Mesenchymal stem cell (in vitro differentiated cells and primary cell): ENCODE measurements around the gene RAP1GDS1.

Source experiments
- DNase-seq: peaks from one replicate; pipeline ENCODE4 v3.0.0-alpha.2; 2013
- H2AFZ ChIP-seq: one replicate; pipeline ENCODE4 v1.6.1; 2013; ENCODE audit warnings: low read depth, mild to moderate bottlenecking, control low read depth, inconsistent platforms, low read length, moderate library complexity
- H2AK5ac ChIP-seq: 2 replicates; pipeline ENCODE4 v1.6.1; 2013; ENCODE audit warnings: low read length, moderate library complexity, mild to moderate bottlenecking, inconsistent platforms; ENCODE audit not compliant: severe bottlenecking
- H2BK120ac ChIP-seq: one replicate; pipeline ENCODE4 v1.6.1; 2013; ENCODE audit warnings: low read depth, mild to moderate bottlenecking, inconsistent platforms, low read length, moderate library complexity
- H2BK12ac ChIP-seq, 2 experiments: one replicate each; pipeline ENCODE4 v1.6.1; 2013; ENCODE audit warnings: inconsistent platforms in 2 of 2, low read length in 2 of 2, mild to moderate bottlenecking in 2 of 2, moderate library complexity in 2 of 2, control low read depth in 1 of 2
- H2BK15ac ChIP-seq: one replicate; pipeline ENCODE4 v1.6.1; 2013; ENCODE audit warnings: mild to moderate bottlenecking, low read depth, inconsistent platforms; ENCODE audit not compliant: poor library complexity, severe bottlenecking
- H2BK5ac ChIP-seq: 2 replicates; pipeline ENCODE4 v1.6.1; 2013; ENCODE audit warnings: low read depth, mild to moderate bottlenecking, low read length, control low read depth, inconsistent platforms; ENCODE audit not compliant: poor library complexity, severe bottlenecking
- H3K14ac ChIP-seq, 2 experiments: one replicate each; pipeline ENCODE4 v1.6.1; 2013; ENCODE audit warnings: inconsistent platforms in 2 of 2, low read length in 2 of 2, control low read depth in 1 of 2, mild to moderate bottlenecking in 1 of 2, moderate library complexity in 1 of 2
- H3K18ac ChIP-seq, 2 experiments: one replicate each; pipeline ENCODE4 v1.6.1; 2013; ENCODE audit warnings: inconsistent platforms in 2 of 2, low read length in 2 of 2, control low read depth in 1 of 2, low read depth in 1 of 2, mild to moderate bottlenecking in 1 of 2
- H3K23ac ChIP-seq, 2 experiments: one replicate each; pipeline ENCODE4 v1.6.1; 2013; ENCODE audit warnings: inconsistent platforms in 2 of 2, low read length in 2 of 2, mild to moderate bottlenecking in 2 of 2, moderate library complexity in 2 of 2, control low read depth in 1 of 2
- H3K27ac ChIP-seq: 2 replicates; pipeline ENCODE4 v1.5.1; 2013; ENCODE audit warnings: mild to moderate bottlenecking, moderate library complexity, low read length, control low read depth, inconsistent platforms; ENCODE audit not compliant: poor library complexity, severe bottlenecking
- H3K27me3 ChIP-seq, 2 experiments: 2 replicates each; pipeline versions ENCODE4 v1.6.1 to v1.7.0; 2013; ENCODE audit warnings: low read length in 2 of 2, mild to moderate bottlenecking in 2 of 2, moderate library complexity in 2 of 2, control low read depth in 1 of 2, inconsistent platforms in 1 of 2; ENCODE audit not compliant: control insufficient read depth in 1 of 2, insufficient read depth in 1 of 2
- H3K36me3 ChIP-seq, 2 experiments: 2 replicates each; pipeline versions ENCODE4 v1.6.1 to v1.7.0; 2013; ENCODE audit warnings: low read length in 2 of 2, control low read depth in 1 of 2, inconsistent platforms in 1 of 2, low read depth in 1 of 2, mild to moderate bottlenecking in 1 of 2; ENCODE audit not compliant: insufficient read depth in 2 of 2, control insufficient read depth in 1 of 2
- H3K4ac ChIP-seq, 2 experiments: one replicate each; pipeline ENCODE4 v1.6.1; 2013; ENCODE audit warnings: inconsistent platforms in 2 of 2, low read length in 2 of 2, mild to moderate bottlenecking in 2 of 2, moderate library complexity in 2 of 2, control low read depth in 1 of 2, low read depth in 1 of 2
- H3K4me1 ChIP-seq: 2 replicates; pipeline ENCODE4 v1.6.1; 2013; ENCODE audit warnings: low read depth, low read length, control low read depth; ENCODE audit not compliant: control insufficient read depth, insufficient read depth
- H3K4me2 ChIP-seq: 2 replicates; pipeline ENCODE4 v1.6.1; 2013; ENCODE audit warnings: low read length, mild to moderate bottlenecking, inconsistent platforms; ENCODE audit not compliant: poor library complexity, severe bottlenecking
- H3K4me3 ChIP-seq, 2 experiments: 2 replicates each; pipeline versions ENCODE4 v1.5.1 to v1.7.0; 2013; ENCODE audit warnings: low read length in 2 of 2, mild to moderate bottlenecking in 2 of 2, control low read depth in 1 of 2, low read depth in 1 of 2; ENCODE audit not compliant: insufficient read depth in 1 of 2
- H3K79me1 ChIP-seq: replicated peaks from 2 replicates; pipeline ENCODE4 v1.6.1; 2013; ENCODE audit warnings: mild to moderate bottlenecking, control low read depth, low read length, inconsistent platforms; ENCODE audit not compliant: poor library complexity, severe bottlenecking
- H3K9ac ChIP-seq: 2 replicates; pipeline ENCODE4 v1.7.0; 2013; ENCODE audit warnings: mild to moderate bottlenecking, low read length, moderate library complexity
- H3K9me3 ChIP-seq: 2 replicates; pipeline ENCODE4 v1.7.0; 2013; ENCODE audit warnings: mild to moderate bottlenecking, low read length; ENCODE audit not compliant: control insufficient read depth
- H4K8ac ChIP-seq: one replicate; pipeline ENCODE4 v1.6.1; 2013; ENCODE audit warnings: inconsistent platforms, mild to moderate bottlenecking, low read length, moderate library complexity
- H4K91ac ChIP-seq: one replicate; pipeline ENCODE4 v1.6.1; 2013; ENCODE audit warnings: mild to moderate bottlenecking, low read length, inconsistent platforms
- WGBS: methylation state at CpG from one replicate; pipeline ENCODE4 v1.1.7; 2013; ENCODE audit warnings: mixed read lengths; 5-methylcytosine and 5-hydroxymethylcytosine counted together

Gene RAP1GDS1

DNA sequence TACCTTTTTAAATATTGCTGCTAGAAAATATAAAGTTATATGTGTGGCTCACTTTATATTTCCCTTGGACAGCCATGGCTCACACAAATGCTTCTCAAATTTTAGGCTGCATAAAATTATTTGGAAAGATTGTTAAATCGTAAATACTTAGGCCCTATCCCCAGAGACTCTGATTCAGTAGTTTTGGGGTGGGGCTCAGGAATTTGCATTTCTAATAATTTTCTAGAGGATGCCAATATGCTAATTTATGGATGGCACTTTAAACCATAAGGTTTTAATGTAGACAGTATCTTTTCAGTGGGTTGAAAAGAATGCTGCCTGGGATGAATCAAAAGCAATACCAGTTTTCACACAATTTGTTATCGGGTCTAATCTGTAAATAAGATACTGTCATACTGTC lies 49.7 kb downstream of the RAP1GDS1 start:
- Histone ChIP-seq H3K27ac (no peak overlapping the region), H2AK5ac (no peak overlapping the region), H2BK12ac (no peak overlapping the region), H2BK15ac (no peak overlapping the region), H3K27me3 (no peaks in the 10 kb centered on the region), H3K4me2 (no peak overlapping the region), H3K14ac (no peak overlapping the region), H4K8ac (no peak overlapping the region), H3K4me3 (no peak overlapping the region), H3K18ac (no peak overlapping the region), H2BK120ac (no peak overlapping the region), H3K23ac (no peak overlapping the region), H3K9me3 (no peaks in the 10 kb centered on the region), H3K36me3 (no peaks in the 10 kb centered on the region), H3K4ac (no peak overlapping the region), H2BK5ac (no peak overlapping the region), H3K79me1 (peaks cover 1% of the 10 kb centered on the region), H3K4me1 (peaks cover 1% of the 10 kb centered on the region), H4K91ac (no peak overlapping the region), H2AFZ (no peak overlapping the region), H3K9ac (no peak overlapping the region)
- WGBS, result 100% methylated on average over 2 of the region's 2 CpGs
- no peak for DNase-seq

DNA sequence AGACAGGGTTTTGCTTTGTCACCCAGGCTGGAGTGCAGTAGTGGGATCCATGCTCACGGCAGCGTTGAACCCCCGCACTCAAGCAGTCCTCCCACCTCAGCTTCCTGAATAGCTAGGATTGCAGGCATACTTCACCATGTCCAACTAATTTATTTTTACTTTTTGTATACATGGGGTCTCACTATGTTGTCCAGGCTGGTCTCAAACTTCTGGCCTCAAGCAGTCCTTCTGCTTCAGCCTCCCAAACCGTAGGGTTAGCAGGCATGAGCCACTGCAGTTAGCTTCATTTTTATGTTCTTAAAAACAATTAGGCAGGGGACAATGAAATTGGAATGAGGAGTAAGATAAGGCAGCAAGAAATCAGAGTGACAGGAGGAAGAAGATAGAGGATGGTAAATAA lies 50.5 kb downstream of the RAP1GDS1 start:
- Histone ChIP-seq H3K36me3 (no peaks in the 10 kb centered on the region), H3K4ac (no peak overlapping the region), H4K8ac (no peak overlapping the region), H3K9me3 (no peaks in the 10 kb centered on the region), H2BK12ac (no peak overlapping the region), H4K91ac (no peak overlapping the region), H3K9ac (no peak overlapping the region), H3K4me3 (no peak overlapping the region), H2BK15ac (no peak overlapping the region), H3K27ac (no peak overlapping the region), H3K18ac (no peak overlapping the region), H3K79me1 (peaks cover 3% of the 10 kb centered on the region), H2BK5ac (no peak overlapping the region), H3K14ac (no peak overlapping the region), H3K27me3 (no peaks in the 10 kb centered on the region), H3K4me2 (no peak overlapping the region), H3K23ac (no peak overlapping the region), H2AK5ac (no peak overlapping the region), H2BK120ac (no peak overlapping the region), H3K4me1 (peaks cover 1% of the 10 kb centered on the region), H2AFZ (no peak overlapping the region)
- 97% methylated on average over 2 of the region's 4 CpGs for WGBS
- DNase-seq, result no peak

DNA sequence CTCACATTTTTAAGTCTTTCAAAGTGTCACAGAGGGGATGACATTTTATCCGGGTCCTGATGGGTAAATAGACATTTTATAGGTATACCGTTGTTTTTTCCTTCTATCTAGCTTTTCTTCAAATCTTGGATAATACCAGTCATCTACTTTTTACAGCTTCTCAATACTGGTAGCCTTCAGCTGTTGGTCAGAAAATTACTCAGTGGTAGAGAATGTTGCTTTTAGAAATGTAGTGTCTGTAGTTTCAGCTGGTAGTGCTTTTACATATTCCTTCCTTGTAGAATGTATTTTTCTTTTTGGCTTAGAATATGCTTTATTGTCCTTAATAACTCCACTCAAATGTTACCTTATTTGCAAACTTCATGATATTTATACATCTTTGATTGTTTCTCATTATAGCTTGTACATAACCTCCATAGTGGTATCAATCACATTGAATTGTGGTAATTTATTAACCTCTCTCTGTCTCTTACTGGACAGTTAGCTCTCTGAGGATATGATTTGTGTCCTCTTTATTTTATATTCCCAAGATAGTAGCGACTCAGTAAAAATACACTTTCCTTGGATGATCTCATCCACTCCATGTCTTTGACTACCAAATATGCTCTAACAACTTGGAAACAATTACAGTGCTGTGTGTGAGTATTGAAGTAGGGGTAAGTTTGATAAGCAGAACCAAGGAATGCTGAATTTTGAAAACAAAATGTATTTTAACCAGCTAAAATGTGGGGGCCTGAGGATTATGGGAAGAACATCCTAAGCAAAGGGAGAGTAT lies 53.8 kb downstream of the RAP1GDS1 start:
- Histone ChIP-seq H3K79me1 (peaks cover 22% of the 10 kb centered on the region), H3K27me3 (no peaks in the 10 kb centered on the region), H3K36me3 (peaks cover under 1 to 5% of the 10 kb centered on the region in 2 experiments), H3K14ac (no peak overlapping the region), H2AFZ (no peak overlapping the region), H3K9ac (peak overlapping the region; percentile 65), H2BK120ac (no peak overlapping the region), H4K91ac (no peak overlapping the region), H4K8ac (no peak overlapping the region), H2BK15ac (no peak overlapping the region), H3K4me1 (no peaks in the 10 kb centered on the region), H3K4me2 (no peak overlapping the region), H3K23ac (no peak overlapping the region), H2BK5ac (no peak overlapping the region), H3K27ac (peak overlapping the region; percentile 76), H3K18ac (no peak overlapping the region), H3K9me3 (no peaks in the 10 kb centered on the region), H2AK5ac (no peak overlapping the region), H2BK12ac (no peak overlapping the region), H3K4ac (no peak overlapping the region), H3K4me3 (no peak overlapping the region)
- peak; percentile 11 for DNase-seq
- no CpG with 5 or more reads among the region's 3 CpGs for WGBS

DNA sequence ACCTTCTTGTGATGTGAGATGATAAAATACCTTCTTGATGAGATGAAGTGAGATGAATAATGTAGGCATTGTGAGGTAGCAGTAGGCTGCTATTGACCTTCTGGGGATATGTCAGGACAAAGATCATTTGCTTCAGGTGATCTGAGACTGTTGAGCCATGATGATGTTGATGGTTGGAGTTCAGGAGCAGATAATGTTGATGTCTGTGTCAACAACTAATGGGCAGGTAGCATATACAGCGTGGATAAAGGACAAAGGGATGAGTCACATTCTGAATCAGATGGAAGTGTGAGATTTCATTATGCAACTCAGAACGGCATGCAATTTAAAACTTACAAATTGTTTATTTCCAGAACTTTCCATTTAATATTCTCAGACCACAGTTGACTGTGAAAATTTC lies 57.3 kb downstream of the RAP1GDS1 start:
- H4K91ac ChIP-seq, result no peak overlapping the region
- H3K79me1 ChIP-seq, result peaks cover 22% of the 10 kb centered on the region
- H3K9me3 ChIP-seq, result no peaks in the 10 kb centered on the region
- WGBS, result 83% methylated on average over 1 of the region's 2 CpGs
- DNase-seq, result no peak
- H2BK5ac ChIP-seq, result no peak overlapping the region
- no peak overlapping the region for H3K14ac ChIP-seq
- no peak overlapping the region for H2AFZ ChIP-seq
- peaks cover 3 to 5% of the 10 kb centered on the region in 2 experiments for H3K36me3 ChIP-seq
- H2AK5ac ChIP-seq, result no peak overlapping the region
- no peak overlapping the region for H3K18ac ChIP-seq
- H2BK12ac ChIP-seq, result no peak overlapping the region
- H4K8ac ChIP-seq, result no peak overlapping the region
- H3K4ac ChIP-seq, result no peak overlapping the region
- no peak overlapping the region for H2BK15ac ChIP-seq
- no peak overlapping the region for H3K9ac ChIP-seq
- no peak overlapping the region for H3K27ac ChIP-seq
- no peaks in the 10 kb centered on the region for H3K4me1 ChIP-seq
- no peak overlapping the region for H3K4me2 ChIP-seq
- H3K23ac ChIP-seq, result no peak overlapping the region
- H2BK120ac ChIP-seq, result no peak overlapping the region
- H3K4me3 ChIP-seq, result no peak overlapping the region
- H3K27me3 ChIP-seq, result no peaks in the 10 kb centered on the region
